Activated T-cell treated with anti-CD3 and anti-CD28 coated beads, Interleukin-2, amount 50 U/mL, for 4 hours (primary cell): ENCODE results near the gene SRSF1. TPM values are rescaled to one million over a fixed set of nuclear protein-coding genes. Genes with fewer than 3 reads are reported as not detected.

Source experiments
- ATAC-seq, 2 donors: fragments of 200-7000 bp; cut with Tn5 transposase; one replicate each; pipeline ENCODE4 v1.10.0; 2021
- DNase-seq: peaks from one replicate; pipeline ENCODE4 v3.0.0-alpha.2; 2020
- H3K27me3 Mint-ChIP-seq: one replicate; pipeline ENCODE4 v1.8.0; 2021; ENCODE audit warnings: low read depth, mixed read lengths
- H3K36me3 Mint-ChIP-seq: one replicate; pipeline ENCODE4 v1.8.0; 2022; ENCODE audit warnings: mixed read lengths; ENCODE audit not compliant: insufficient read depth
- H3K4me1 Mint-ChIP-seq: one replicate; pipeline ENCODE4 v1.8.0; 2021; ENCODE audit warnings: low read depth, mixed read lengths
- H3K4me3 Mint-ChIP-seq: one replicate; pipeline ENCODE4 v1.8.0; 2021; ENCODE audit warnings: mild to moderate bottlenecking, moderate library complexity, mixed read lengths
- H3K9me3 Mint-ChIP-seq: one replicate; pipeline ENCODE4 v1.8.0; 2021; ENCODE audit warnings: mixed read lengths
- total RNA-seq, 3 donors: library from RNA; stranded (reverse); gene quantifications; one replicate each; pipeline ENCODE4 v1.2.1, GENCODE V29; 2021

Gene SRSF1
- total RNA-seq, 3 donors from 2014 or later: 588 to 666 (median 647) TPM

DNA sequence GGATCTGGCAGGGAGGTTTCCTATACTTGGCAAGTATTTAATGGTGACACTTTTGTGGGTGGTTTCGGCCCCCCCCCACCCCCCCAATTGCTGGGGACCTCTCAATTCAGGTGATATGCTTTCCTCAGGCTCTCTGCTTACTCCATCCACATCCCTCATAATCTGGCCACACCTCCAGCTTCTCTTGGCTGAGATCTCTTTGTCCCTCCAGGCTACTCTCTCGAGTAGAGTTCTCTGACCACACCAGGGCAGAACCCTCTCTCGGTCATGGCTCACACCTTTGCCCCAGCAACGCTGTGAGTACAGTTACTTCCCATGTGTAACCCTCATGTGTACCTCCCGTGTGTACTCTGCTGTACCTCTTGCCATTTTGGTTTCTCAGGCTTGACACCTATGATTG is 34.1 kb upstream of the SRSF1 start:
- ATAC-seq (no peak), DNase-seq (no peak)
- Mint-ChIP-seq H3K4me3 (no peak overlapping the region), H3K9me3 (no peaks in the 10 kb centered on the region), H3K36me3 (no peaks in the 10 kb centered on the region), H3K4me1 (no peaks in the 10 kb centered on the region), H3K27me3 (peaks cover 39% of the 10 kb centered on the region)

- DNase-seq: no peak
- no peaks in the 10 kb centered on the region for H3K36me3 Mint-ChIP-seq
- H3K27me3 Mint-ChIP-seq: peaks cover 37% of the 10 kb centered on the region
- H3K4me3 Mint-ChIP-seq: no peak overlapping the region
- no peaks in the 10 kb centered on the region for H3K9me3 Mint-ChIP-seq
- ATAC-seq: no peak
- no peaks in the 10 kb centered on the region for H3K4me1 Mint-ChIP-seq
These were observed 33.3 kb upstream of the SRSF1 start for GRCh38 chr17:58040386-58040785.

- no peak overlapping the region for H3K4me3 Mint-ChIP-seq
- no peaks in the 10 kb centered on the region for H3K4me1 Mint-ChIP-seq
- ATAC-seq (no peak), DNase-seq (no peak)
- peaks cover 37% of the 10 kb centered on the region for H3K27me3 Mint-ChIP-seq
- H3K9me3 Mint-ChIP-seq: no peaks in the 10 kb centered on the region
- H3K36me3 Mint-ChIP-seq: no peaks in the 10 kb centered on the region
These were observed 32.9 kb upstream of the SRSF1 start for GRCh38 chr17:58039975-58040374.

DNA sequence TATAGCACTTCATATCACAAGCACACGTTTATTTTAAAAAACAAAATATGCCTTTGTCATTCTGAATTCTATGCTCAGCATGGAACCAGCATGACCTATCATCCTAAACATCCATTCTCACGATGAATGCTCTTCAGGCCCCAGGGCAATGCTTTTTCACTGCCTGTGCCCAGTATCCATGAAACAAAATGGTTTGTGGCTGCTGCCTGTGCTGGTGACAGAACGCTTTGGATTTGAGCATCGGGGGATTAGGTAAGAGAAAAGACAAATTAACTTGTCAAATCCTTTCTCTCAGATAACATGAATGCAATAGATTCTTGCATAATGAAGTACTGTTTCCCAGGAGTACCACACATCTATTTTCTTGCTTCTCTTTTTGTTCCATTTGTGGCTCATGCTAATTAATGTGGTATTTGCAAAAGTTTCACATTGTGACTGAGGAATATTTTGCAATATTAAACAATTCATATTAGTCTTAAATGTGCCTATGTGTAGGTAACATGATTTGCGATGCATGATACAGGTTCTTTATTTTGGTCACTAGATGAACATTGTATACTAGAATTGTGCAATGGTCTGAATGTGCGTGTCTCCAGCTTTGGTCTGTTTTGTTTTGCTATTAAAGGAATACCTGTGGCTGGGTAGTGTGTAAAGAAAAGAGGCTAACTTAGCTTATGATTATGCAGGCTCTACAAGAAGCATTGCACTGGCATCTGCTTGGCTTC is 25.8 kb upstream of the SRSF1 start:
- no peak for ATAC-seq
- Mint-ChIP-seq H3K4me1 (no peaks in the 10 kb centered on the region), H3K9me3 (no peaks in the 10 kb centered on the region), H3K27me3 (peaks cover 26% of the 10 kb centered on the region), H3K4me3 (no peak overlapping the region), H3K36me3 (no peaks in the 10 kb centered on the region)
- no peak for DNase-seq

DNA sequence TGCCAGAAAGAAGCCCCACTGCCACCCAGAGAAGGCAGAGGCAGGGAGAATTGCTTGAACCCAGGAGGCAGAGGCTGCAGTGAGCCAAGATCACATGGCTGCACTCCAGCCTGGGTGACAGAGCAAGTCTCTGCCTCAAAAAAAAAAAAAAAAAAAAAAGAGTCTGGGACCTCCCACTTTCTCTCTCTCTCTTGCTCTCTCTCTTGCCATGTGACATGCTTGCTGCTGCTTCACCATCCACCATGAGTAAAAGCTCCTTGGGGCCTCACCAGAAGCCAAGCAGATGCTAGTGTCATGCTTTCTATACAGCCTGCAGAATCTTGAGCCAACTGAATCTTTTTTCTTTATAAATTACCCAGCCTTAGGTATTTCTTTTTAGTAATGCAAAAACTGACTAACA is 21.5 kb upstream of the SRSF1 start:
- peaks cover 36% of the 10 kb centered on the region for H3K27me3 Mint-ChIP-seq
- H3K36me3 Mint-ChIP-seq: no peaks in the 10 kb centered on the region
- H3K4me3 Mint-ChIP-seq: no peak overlapping the region
- no peaks in the 10 kb centered on the region for H3K4me1 Mint-ChIP-seq
- DNase-seq (no peak), ATAC-seq (no peak)
- H3K9me3 Mint-ChIP-seq: no peaks in the 10 kb centered on the region

- Mint-ChIP-seq H3K27me3 (peaks cover 21% of the 10 kb centered on the region), H3K36me3 (no peaks in the 10 kb centered on the region), H3K4me1 (no peaks in the 10 kb centered on the region), H3K9me3 (no peaks in the 10 kb centered on the region), H3K4me3 (no peak overlapping the region)
- ATAC-seq (no peak), DNase-seq (no peak)
These were observed 13.4 kb upstream of the SRSF1 start for GRCh38 chr17:58020401-58020800.

DNA sequence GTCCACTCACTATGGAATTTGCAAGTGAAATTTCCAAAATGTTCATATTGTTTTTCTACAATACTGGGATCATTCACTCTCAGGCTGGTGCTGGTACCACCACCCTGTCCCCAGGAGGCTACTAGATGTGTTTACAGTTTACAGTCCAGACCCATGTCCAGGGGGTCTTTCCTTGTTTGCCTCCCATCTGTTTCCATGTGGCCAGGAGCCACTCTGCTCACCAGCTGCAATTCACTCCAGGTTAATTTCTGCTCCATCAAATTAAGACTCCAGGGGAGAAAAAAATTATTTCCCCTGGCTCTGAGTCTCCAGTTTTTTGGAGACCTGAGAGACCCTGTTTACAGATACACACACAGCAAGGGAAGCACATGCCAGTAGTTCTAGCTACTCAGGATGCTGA is 12.5 kb upstream of the SRSF1 start:
- no peak for DNase-seq
- Mint-ChIP-seq H3K9me3 (no peaks in the 10 kb centered on the region), H3K4me1 (no peaks in the 10 kb centered on the region), H3K4me3 (no peak overlapping the region), H3K36me3 (no peaks in the 10 kb centered on the region), H3K27me3 (peaks cover 14% of the 10 kb centered on the region)
- ATAC-seq: no peak

GRCh38 chr17:58019039-58019438 is 12.0 kb upstream of the SRSF1 start:
- Mint-ChIP-seq H3K27me3 (peaks cover 12% of the 10 kb centered on the region), H3K36me3 (no peaks in the 10 kb centered on the region), H3K9me3 (no peaks in the 10 kb centered on the region), H3K4me1 (no peaks in the 10 kb centered on the region), H3K4me3 (no peak overlapping the region)
- DNase-seq (no peak), ATAC-seq (no peak)

GRCh38 chr17:58010067-58010799 is 3.2 kb upstream of the SRSF1 start:
- peaks cover 2% of the 10 kb centered on the region for H3K27me3 Mint-ChIP-seq
- DNase-seq (no peak), ATAC-seq (no peak)
- no peak overlapping the region for H3K4me3 Mint-ChIP-seq
- H3K36me3 Mint-ChIP-seq: peaks cover 18% of the 10 kb centered on the region
- H3K9me3 Mint-ChIP-seq: no peaks in the 10 kb centered on the region
- H3K4me1 Mint-ChIP-seq: peaks cover 11% of the 10 kb centered on the region

GRCh38 chr17:58007781-58008706 is 998 bp upstream of the SRSF1 start:
- Mint-ChIP-seq H3K4me3 (peak overlapping the region; percentile 99), H3K36me3 (peaks cover 33% of the 10 kb centered on the region), H3K9me3 (no peaks in the 10 kb centered on the region), H3K27me3 (no peaks in the 10 kb centered on the region), H3K4me1 (peaks cover 28% of the 10 kb centered on the region)
- DNase-seq: no peak
- peak; percentile 22 to 29 for ATAC-seq

DNA sequence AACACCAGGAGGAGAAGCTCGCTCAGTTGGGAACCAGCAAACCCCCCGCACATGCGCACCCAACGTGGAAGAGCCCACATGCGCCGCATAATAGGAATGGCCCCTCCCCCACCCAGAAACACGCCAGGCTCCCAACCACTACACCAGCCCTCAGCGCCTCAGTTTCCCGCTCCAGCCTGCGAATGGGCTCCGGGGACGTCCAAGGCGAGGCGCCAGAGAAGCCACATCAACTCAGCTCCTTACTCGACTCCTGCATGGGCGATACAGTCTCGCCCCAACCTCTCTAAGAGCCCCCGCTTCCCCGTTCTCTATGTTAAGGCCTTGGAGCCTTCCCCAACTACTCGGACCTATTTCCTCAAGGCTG is 504 bp downstream of the SRSF1 start:
- DNase-seq (peak; percentile 66), ATAC-seq (peak; percentile 32 to 36)
- Mint-ChIP-seq H3K4me3 (peak overlapping the region; percentile 99), H3K36me3 (peaks cover 43% of the 10 kb centered on the region), H3K4me1 (peaks cover 40% of the 10 kb centered on the region), H3K27me3 (no peaks in the 10 kb centered on the region), H3K9me3 (no peaks in the 10 kb centered on the region)

- peak overlapping the region; percentile 99 for H3K4me3 Mint-ChIP-seq
- H3K4me1 Mint-ChIP-seq: peaks cover 46% of the 10 kb centered on the region
- no peaks in the 10 kb centered on the region for H3K27me3 Mint-ChIP-seq
- DNase-seq (no peak), ATAC-seq (peak in 1 of 2 donors; percentile 4)
- no peaks in the 10 kb centered on the region for H3K9me3 Mint-ChIP-seq
- peaks cover 43% of the 10 kb centered on the region for H3K36me3 Mint-ChIP-seq
These were observed 1.1 kb downstream of the SRSF1 start for GRCh38 chr17:58005728-58006559.

DNA sequence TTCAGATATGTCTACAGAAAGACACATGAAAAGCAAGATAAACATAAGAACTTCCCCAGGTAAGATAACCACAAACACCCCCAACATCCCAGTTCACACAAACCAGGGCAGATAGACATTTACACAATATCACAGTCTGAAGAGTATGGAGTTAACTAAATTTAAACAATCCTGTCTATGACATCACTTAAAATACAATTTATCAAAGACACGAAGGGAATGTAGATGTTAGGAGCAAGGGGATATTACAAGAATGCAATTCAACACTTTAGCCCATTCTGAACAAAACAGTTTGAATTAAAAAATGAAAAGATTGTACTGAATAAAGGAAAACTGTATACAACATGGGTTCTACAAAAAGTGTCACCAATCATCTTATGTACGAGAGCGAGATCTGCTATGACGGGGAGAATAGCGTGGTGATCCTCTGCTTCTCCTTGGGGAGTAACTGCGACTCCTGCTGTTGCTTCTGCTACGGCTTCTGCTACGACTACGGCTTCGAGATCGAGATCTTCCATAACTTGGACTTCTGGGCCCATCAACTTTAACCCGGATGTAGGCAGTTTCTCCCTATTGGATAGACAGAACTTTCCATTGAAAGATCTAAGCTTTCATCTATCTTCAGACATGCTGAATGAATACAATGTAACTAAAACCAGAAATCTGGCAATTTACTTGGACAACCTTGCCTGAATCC is 1.9 kb downstream of the SRSF1 start:
- H3K9me3 Mint-ChIP-seq: no peaks in the 10 kb centered on the region
- H3K4me1 Mint-ChIP-seq: peaks cover 49% of the 10 kb centered on the region
- H3K27me3 Mint-ChIP-seq: no peaks in the 10 kb centered on the region
- no peak for ATAC-seq
- no peak for DNase-seq
- H3K4me3 Mint-ChIP-seq: peak overlapping the region; percentile 99
- H3K36me3 Mint-ChIP-seq: peaks cover 44% of the 10 kb centered on the region
